GM12865 (cell line): ENCODE results near the gene LRFN4.

ENCODE experiments used
- DNase-seq: peaks from one replicate; pipeline ENCODE4 v3.0.0; 2010; ENCODE audit warnings: low read depth
- H3K4me3 ChIP-seq: 2 replicates; pipeline ENCODE4 v1.5.1; 2011; ENCODE audit warnings: mild to moderate bottlenecking, low read depth, low read length, control low read depth
- TF ChIP-seq, protein P1 (sequence below): IDR thresholded peaks from 2 replicates; pipeline ENCODE4 v1.5.1; 2011; ENCODE audit warnings: low read length, control low read depth, low read depth, inconsistent platforms; ENCODE audit not compliant: insufficient read depth; ENCODE audit errors: missing control alignments

The LRFN4 gene

DNA sequence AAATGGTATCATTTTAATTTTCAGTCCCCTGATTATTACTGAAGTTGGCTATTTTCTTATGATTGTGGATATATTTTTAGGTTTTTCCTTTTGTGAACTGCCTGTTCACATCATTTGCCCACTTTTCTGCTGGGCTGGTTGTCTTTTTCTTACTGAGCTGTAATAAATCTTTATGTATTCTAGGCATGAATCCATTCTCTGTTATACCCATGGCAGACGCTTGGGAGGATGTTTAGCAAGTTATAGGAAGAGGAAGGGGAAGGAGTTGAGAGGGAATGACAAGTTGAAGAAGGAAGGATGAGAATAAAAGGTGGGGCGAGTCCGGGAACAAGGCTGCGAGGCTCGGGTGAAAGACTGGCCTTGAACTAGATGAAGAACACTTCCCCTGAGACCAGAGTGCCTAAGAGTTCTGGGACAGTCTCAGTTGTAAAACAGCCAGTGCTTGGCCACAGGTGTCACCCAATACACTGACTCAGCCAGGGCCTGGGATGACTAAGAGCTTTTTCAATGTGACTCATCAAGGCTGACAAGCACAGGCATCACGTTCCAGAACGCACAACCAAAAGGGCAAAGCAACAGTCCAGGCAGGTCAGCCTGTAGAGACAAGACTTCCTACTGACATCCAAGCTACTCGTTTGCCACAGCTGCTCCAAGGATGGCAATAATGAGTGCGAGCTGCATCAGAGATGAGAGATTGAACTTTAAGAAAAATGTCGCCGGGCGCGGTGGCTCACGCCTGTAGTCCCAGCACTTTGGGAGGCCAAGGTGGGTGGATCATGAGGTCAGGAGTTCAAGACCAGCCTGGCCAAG is 35.2 kb downstream of the LRFN4 start:
- TF ChIP-seq, protein P1, sequence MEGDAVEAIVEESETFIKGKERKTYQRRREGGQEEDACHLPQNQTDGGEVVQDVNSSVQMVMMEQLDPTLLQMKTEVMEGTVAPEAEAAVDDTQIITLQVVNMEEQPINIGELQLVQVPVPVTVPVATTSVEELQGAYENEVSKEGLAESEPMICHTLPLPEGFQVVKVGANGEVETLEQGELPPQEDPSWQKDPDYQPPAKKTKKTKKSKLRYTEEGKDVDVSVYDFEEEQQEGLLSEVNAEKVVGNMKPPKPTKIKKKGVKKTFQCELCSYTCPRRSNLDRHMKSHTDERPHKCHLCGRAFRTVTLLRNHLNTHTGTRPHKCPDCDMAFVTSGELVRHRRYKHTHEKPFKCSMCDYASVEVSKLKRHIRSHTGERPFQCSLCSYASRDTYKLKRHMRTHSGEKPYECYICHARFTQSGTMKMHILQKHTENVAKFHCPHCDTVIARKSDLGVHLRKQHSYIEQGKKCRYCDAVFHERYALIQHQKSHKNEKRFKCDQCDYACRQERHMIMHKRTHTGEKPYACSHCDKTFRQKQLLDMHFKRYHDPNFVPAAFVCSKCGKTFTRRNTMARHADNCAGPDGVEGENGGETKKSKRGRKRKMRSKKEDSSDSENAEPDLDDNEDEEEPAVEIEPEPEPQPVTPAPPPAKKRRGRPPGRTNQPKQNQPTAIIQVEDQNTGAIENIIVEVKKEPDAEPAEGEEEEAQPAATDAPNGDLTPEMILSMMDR, result no peak
- H3K4me3 ChIP-seq, result no peak overlapping the region
- DNase-seq, result peak; percentile 95

DNA sequence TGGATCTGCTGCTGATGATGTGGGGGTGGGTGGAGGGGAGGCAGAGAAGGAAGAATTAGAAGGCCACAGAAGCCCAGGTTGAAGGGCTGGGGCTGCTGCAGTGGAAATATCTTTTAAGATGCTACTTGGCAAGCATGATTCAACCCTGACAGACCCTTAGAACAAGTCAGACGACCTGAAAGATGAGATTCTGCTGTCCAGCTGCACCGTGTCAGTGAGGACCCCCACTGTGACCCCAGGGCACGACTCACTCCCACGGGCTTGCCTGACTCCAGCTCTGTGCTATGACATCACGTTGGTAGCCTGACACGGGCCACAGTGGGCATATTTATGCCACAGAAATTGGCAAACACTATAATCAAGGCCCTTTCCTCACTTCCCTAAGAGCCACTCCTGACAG is 36.0 kb downstream of the LRFN4 start:
- no peak for DNase-seq
- no peak overlapping the region for H3K4me3 ChIP-seq
- TF ChIP-seq, protein P1, result no peak

DNA sequence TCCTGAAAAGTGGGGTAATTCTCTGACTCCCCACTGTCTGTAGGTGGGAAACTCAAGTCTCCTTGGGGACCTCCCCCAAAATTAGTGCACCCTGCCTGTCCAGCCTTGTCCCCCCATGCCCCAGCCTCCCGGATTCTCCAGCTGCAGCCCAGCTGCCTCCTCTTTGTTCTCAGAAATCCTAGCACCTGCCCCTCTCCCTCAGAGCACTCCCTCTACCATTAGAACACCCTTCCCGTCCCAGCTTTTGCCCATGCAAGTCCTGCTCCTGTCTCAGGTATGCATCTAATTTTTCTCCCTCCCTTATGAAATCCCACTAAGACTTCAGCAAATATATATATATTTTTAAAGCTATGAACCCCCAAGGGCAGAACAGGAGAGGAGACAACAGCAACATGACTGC is 37.3 kb downstream of the LRFN4 start:
- TF ChIP-seq, protein P1, result no peak
- DNase-seq, result no peak
- no peak overlapping the region for H3K4me3 ChIP-seq

DNA sequence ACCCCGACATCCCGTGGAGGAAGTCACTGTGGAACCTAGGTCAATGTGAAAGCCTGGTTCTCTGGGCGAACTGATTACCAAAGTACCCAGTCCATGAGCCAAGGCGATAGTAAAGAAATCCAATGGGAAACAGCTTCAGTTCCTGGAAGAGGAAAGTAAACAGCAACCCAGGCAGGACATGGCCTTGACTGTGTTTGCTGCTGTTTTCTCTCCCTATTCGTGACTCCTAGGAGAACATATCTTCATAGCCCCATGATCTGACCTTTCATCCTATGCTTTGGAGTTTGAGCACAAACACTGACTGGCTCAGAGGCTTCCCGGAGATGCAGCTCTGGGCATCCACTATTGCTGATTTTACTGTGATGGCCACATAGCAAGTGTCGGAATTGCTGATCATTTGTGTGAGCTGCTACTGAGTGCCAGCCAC is 45.1 kb downstream of the LRFN4 start:
- no peak for DNase-seq
- no peak overlapping the region for H3K4me3 ChIP-seq
- TF ChIP-seq, protein P1, result no peak

DNA sequence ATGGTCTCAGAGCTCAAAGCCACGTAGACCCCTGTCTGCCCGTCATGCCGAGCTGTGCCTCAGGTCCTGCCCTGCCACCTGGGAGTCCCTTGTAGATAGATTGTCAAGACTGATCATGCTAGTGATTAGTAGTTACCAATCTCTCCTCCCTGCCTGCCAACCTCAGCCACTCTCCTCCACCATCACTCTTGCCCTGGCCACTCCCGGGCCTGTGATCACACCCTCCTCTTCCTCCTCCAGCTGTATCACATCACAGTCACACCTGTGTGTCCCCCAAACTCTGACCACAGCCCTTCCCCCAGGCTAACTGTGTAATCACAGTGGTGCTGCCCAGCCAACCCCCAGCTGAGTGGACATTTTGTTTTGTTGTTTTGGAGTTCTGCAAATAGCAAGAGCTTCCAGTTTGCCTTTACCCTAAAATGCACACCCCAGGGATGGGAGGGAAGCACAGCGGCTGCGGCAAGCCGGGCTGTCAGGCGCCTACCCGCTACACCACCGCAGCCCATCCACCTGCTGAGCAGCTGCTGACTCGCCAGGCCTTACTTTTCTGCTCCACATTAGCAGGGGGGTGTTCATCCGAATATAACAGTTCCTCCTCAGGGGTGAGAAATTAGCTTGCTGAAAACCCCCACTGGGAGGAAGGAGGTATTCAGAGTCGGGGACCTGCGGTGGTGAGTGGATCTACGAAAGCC is 45.8 kb downstream of the LRFN4 start:
- no peak overlapping the region for H3K4me3 ChIP-seq
- TF ChIP-seq, protein P1, result no peak
- no peak for DNase-seq

DNA sequence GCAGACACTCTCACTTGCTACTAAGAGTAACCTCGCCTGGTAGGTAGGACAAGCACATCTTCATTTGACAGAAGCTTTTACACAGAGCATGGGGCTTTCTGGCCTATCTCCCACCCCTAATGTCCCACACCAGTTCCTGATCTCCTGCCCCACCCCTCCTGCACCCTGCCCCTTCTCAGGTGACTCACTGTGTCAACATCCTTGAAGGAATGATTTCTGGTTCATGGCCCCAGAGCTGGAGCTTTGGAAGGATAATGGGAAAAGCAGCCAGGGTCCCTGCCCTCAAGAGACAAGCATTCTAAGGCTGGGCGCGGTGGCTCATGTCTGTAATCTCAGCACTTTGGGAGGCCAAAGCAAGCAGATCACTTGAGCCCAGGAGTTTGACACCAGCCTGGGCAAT is 47.2 kb downstream of the LRFN4 start:
- H3K4me3 ChIP-seq, result no peak overlapping the region
- TF ChIP-seq, protein P1, result no peak
- no peak for DNase-seq

DNA sequence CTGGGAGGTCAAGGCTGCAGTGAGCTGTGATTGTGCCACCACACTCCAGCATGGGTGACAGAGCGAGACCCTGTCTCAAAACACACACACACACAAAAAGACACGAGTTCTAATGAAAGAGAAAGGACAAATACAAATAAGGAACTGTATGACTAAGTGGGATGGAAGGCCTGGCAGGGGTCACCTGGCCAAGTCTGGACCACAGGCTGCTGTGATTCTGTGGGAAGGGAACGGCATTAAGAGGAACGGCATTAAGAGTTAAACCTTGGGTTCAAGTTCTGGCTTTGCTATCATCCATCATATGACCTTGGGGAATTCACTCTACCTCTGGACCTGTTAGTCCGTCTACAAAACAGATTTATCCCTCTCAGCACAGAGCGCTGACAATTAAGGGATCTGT is 47.7 kb downstream of the LRFN4 start:
- TF ChIP-seq, protein P1, result no peak
- DNase-seq, result no peak
- no peak overlapping the region for H3K4me3 ChIP-seq
